ENCODE data around the gene TIAM2. TPM values are rescaled to one million over a fixed set of nuclear protein-coding genes. Genes with fewer than 3 reads are reported as not detected.

Gene TIAM2
- total RNA-seq = 3.8 and 5.6 TPM in 2 replicates

GRCh38 chr6:154995254-154996015 is at the start of gene TIAM2:
TIAM2 (plus strand) TSS chr6:154995315; CDS start chr6:155129224, 133,909 bp downstream.

GRCh38 chr6:155263373-155264063 is 268.4 kb downstream of the TIAM2 start, which contains the start of gene CLDN20:
CLDN20 (plus strand) TSS chr6:155264013; CDS start chr6:155275720, 11,707 bp downstream.

Measured in nasal cavity respiratory epithelium epithelial cell of viscerocranial mucosa (primary cell).